T-helper 1 cell treated with Interleukin-12 subunit alpha and Interleukin-12 subunit beta and Interleukin-4 antibody, amounts not matched to agents 30 μg/mL and 1 μg/mL, for 36 hours (primary cell): Measurements from ENCODE around the gene MUC6.

Source experiments
- H3K27ac Mint-ChIP-seq: one replicate; pipeline ENCODE4 v1.8.0; 2021; ENCODE audit warnings: mild to moderate bottlenecking, mixed read lengths
- H3K27me3 Mint-ChIP-seq: one replicate; pipeline ENCODE4 v1.8.0; 2021; ENCODE audit warnings: low read depth, mixed read lengths
- H3K36me3 Mint-ChIP-seq: one replicate; pipeline ENCODE4 v1.8.0; 2021; ENCODE audit warnings: low read depth, mixed read lengths
- H3K4me1 Mint-ChIP-seq: one replicate; pipeline ENCODE4 v1.8.0; 2021; ENCODE audit warnings: low read depth, mixed read lengths
- H3K4me3 Mint-ChIP-seq: one replicate; pipeline ENCODE4 v1.8.0; 2021; ENCODE audit warnings: mild to moderate bottlenecking, moderate library complexity, mixed read lengths
- H3K9me3 Mint-ChIP-seq: one replicate; pipeline ENCODE4 v1.8.0; 2021; ENCODE audit warnings: mixed read lengths

Gene MUC6

DNA sequence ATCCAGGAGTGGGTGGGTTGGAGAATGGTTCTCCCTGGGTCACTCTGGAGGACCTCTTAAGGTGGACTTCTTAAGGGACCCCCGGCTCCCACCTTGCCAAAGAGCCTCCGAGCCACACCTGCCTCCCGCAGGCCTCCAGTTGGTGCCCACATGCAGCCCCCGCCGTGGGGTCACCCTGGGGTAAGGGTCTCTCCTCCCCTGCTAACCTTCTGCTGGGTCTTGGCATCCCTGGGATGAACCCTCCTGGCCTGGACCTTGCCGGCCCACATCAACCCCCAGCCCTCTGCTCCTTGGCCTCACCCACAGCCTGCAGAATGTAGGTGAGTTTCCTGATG is 12.5 kb upstream of the MUC6 start:
- Mint-ChIP-seq H3K4me3 (no peak overlapping the region), H3K27me3 (no peaks in the 10 kb centered on the region), H3K4me1 (no peaks in the 10 kb centered on the region), H3K27ac (no peak overlapping the region), H3K36me3 (no peaks in the 10 kb centered on the region), H3K9me3 (no peaks in the 10 kb centered on the region)

GRCh38 chr11:1048375-1049070 is 12.0 kb upstream of the MUC6 start:
- Mint-ChIP-seq H3K36me3 (no peaks in the 10 kb centered on the region), H3K4me1 (no peaks in the 10 kb centered on the region), H3K27me3 (no peaks in the 10 kb centered on the region), H3K27ac (no peak overlapping the region), H3K9me3 (no peaks in the 10 kb centered on the region), H3K4me3 (no peak overlapping the region)

GRCh38 chr11:1047595-1048156 is 11.2 kb upstream of the MUC6 start:
- H3K4me3 Mint-ChIP-seq = no peak overlapping the region
- H3K27ac Mint-ChIP-seq = no peak overlapping the region
- no peaks in the 10 kb centered on the region for H3K27me3 Mint-ChIP-seq
- H3K36me3 Mint-ChIP-seq = no peaks in the 10 kb centered on the region
- no peaks in the 10 kb centered on the region for H3K9me3 Mint-ChIP-seq
- no peaks in the 10 kb centered on the region for H3K4me1 Mint-ChIP-seq

DNA sequence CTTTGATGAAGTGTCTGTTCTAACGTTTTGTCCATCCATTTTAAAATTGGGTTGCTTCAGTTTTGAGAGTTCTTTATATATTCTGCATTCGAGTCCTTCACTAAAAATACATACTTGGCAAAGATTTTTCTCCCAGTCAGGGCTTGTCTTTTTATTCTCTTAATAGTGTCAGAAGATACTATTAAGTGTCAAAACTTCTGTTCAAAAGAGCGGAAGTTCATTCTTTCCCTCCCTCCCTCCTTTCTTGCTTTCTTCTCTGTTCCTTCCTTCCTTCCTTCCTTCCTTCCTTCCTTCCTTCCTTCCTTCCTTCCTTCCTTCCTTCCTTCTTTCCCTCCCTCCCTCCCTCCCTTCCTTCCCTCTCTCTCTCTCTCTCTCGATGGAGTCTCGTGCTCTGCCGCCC is 7.6 kb upstream of the MUC6 start:
- H3K27me3 Mint-ChIP-seq = no peaks in the 10 kb centered on the region
- H3K36me3 Mint-ChIP-seq = no peaks in the 10 kb centered on the region
- no peaks in the 10 kb centered on the region for H3K9me3 Mint-ChIP-seq
- no peak overlapping the region for H3K4me3 Mint-ChIP-seq
- no peak overlapping the region for H3K27ac Mint-ChIP-seq
- no peaks in the 10 kb centered on the region for H3K4me1 Mint-ChIP-seq

- Mint-ChIP-seq H3K4me1 (no peaks in the 10 kb centered on the region), H3K4me3 (no peak overlapping the region), H3K27ac (no peak overlapping the region), H3K27me3 (no peaks in the 10 kb centered on the region), H3K9me3 (no peaks in the 10 kb centered on the region), H3K36me3 (no peaks in the 10 kb centered on the region)
These were observed 7.1 kb upstream of the MUC6 start for GRCh38 chr11:1043563-1044096.

GRCh38 chr11:1042626-1043562 is 6.4 kb upstream of the MUC6 start:
- Mint-ChIP-seq H3K4me1 (no peaks in the 10 kb centered on the region), H3K27ac (no peak overlapping the region), H3K4me3 (no peak overlapping the region), H3K9me3 (no peaks in the 10 kb centered on the region), H3K27me3 (no peaks in the 10 kb centered on the region), H3K36me3 (no peaks in the 10 kb centered on the region)

DNA sequence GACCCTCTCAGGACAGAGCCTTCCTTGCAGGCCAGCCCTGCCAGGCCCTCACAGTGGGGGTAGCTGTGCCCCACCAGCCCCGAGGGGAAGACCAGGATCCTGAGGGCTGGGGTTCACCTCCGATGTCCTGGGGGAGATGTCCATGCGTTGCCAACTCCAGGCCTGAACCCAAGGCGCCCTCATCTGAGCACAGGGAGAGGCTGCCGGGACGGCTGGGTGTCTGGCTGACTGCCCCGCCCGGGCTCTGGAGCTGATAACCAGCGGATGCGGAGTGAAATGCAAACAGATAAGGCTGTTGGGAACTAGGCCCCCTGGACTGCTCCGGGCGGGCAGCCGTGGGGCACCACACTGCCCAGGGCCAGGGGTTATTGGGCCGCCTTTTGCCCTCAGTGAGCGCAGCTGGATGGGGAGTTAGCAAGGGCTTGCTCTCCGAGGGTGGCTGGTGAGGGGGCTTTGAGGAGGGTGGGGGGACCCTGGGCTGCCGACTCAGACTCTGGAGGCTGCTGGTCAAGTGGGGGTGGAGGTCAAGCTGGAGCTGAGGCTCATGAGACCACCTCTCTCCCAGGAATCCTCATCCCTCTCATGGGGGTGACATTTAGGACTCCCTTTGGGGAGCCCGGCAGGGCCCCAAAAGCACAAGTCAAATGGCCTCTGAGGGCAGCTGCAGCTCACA is 5.6 kb upstream of the MUC6 start:
- Mint-ChIP-seq H3K36me3 (no peaks in the 10 kb centered on the region), H3K4me3 (no peak overlapping the region), H3K4me1 (no peaks in the 10 kb centered on the region), H3K27me3 (no peaks in the 10 kb centered on the region), H3K27ac (no peak overlapping the region), H3K9me3 (no peaks in the 10 kb centered on the region)

DNA sequence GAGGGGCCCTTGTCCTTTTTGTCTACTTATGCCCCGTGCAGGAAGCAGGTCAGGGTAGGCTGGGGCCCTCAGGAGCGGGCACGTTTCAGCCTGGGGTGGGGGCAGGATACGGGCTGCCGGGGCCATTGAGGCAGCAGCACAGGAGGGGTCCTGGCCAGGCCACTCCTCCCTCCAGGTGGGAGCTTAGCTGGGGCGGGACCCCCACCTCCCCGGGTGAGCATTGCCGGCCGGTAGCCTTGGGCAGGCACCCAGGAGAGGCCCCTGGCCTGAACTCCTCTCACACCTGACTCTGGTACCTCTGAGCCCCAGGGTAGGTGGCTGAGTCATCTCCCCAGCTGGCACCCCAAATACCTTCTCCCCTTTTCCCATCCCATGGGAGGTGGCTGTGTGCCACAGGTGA is 5.0 kb upstream of the MUC6 start:
- no peak overlapping the region for H3K27ac Mint-ChIP-seq
- no peaks in the 10 kb centered on the region for H3K9me3 Mint-ChIP-seq
- H3K4me3 Mint-ChIP-seq = no peak overlapping the region
- no peaks in the 10 kb centered on the region for H3K36me3 Mint-ChIP-seq
- no peaks in the 10 kb centered on the region for H3K4me1 Mint-ChIP-seq
- H3K27me3 Mint-ChIP-seq = no peaks in the 10 kb centered on the region

DNA sequence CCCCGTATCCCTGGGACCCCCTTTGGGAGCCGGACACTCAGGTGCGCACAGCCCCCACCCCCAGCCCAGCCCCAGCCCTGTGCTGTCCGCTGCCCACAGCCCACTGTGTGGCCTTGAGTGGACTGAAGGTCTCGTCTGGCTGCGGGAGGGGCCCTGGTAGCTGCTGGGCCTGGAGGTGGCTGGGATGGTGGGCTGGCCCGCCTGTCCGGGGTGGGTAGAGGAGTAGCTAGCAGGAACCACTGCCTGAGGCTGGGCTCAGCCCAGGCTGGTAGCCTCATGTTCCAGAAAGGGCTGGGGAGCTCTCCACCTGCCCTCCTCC is 4.6 kb upstream of the MUC6 start:
- H3K9me3 Mint-ChIP-seq = no peaks in the 10 kb centered on the region
- no peaks in the 10 kb centered on the region for H3K27me3 Mint-ChIP-seq
- no peak overlapping the region for H3K4me3 Mint-ChIP-seq
- H3K27ac Mint-ChIP-seq = no peak overlapping the region
- H3K36me3 Mint-ChIP-seq = no peaks in the 10 kb centered on the region
- no peaks in the 10 kb centered on the region for H3K4me1 Mint-ChIP-seq

DNA sequence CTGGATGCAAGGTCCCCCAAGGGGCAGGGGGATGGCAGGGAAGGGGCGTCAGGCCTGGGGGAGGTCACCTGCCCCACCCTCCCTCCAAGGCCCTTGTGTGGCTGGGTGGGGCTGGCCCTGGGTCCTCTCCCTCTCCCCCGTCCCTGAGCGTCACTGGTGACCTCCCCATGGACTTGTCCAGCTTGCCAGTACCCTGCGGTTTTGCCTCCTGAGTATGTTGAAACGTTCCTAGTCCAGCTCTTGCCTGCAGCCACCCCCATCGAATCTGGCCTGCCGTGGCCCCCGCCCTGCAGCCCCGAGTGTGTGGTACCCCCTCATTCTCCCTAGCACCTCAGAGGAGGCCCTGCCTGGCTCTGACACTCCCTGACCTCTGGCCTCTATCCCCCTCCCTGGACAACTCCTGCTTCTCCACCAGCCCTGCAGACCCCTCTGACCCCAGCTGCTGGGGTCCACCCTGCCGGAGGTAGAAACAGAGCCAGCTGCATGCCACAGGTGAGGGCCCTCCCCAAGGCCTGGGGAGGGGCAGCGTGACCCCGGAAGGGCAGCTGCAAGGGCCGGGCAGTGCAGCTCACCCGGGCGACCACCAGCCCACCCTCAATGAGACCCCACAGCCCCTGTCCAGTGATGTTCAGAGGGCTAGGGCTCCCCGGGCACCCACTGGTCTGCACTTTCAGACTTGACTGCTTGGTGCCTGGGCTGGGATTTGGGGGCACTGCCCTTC is 4.1 kb upstream of the MUC6 start:
- H3K27ac Mint-ChIP-seq = no peak overlapping the region
- H3K36me3 Mint-ChIP-seq = no peaks in the 10 kb centered on the region
- H3K27me3 Mint-ChIP-seq = no peaks in the 10 kb centered on the region
- no peak overlapping the region for H3K4me3 Mint-ChIP-seq
- H3K4me1 Mint-ChIP-seq = no peaks in the 10 kb centered on the region
- H3K9me3 Mint-ChIP-seq = no peaks in the 10 kb centered on the region

GRCh38 chr11:1039481-1040427 is 3.2 kb upstream of the MUC6 start:
- no peak overlapping the region for H3K4me3 Mint-ChIP-seq
- no peaks in the 10 kb centered on the region for H3K36me3 Mint-ChIP-seq
- no peaks in the 10 kb centered on the region for H3K4me1 Mint-ChIP-seq
- no peaks in the 10 kb centered on the region for H3K9me3 Mint-ChIP-seq
- H3K27ac Mint-ChIP-seq = no peak overlapping the region
- H3K27me3 Mint-ChIP-seq = no peaks in the 10 kb centered on the region

DNA sequence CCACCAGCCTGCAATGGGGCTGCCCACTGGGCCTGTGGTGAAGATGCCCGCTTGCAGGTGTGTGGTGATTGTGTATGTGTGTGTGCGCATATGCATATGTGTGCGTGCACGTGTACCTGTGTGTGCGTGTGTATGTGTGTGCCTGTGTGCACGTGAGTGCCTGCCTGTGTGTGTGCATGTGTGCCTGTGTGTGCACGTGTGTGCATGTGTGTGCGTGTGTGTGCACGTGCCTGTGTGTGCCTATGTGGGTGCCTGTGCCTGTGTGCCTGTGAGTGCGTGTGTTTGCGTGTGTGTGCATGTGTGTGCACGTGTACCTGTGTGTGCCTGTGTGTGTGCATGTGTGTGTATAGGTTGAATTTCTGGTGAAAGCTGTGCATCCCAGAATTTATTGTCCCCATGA is 2.4 kb upstream of the MUC6 start:
- Mint-ChIP-seq H3K27ac (no peak overlapping the region), H3K36me3 (no peaks in the 10 kb centered on the region), H3K4me1 (no peaks in the 10 kb centered on the region), H3K4me3 (no peak overlapping the region), H3K9me3 (no peaks in the 10 kb centered on the region), H3K27me3 (no peaks in the 10 kb centered on the region)

DNA sequence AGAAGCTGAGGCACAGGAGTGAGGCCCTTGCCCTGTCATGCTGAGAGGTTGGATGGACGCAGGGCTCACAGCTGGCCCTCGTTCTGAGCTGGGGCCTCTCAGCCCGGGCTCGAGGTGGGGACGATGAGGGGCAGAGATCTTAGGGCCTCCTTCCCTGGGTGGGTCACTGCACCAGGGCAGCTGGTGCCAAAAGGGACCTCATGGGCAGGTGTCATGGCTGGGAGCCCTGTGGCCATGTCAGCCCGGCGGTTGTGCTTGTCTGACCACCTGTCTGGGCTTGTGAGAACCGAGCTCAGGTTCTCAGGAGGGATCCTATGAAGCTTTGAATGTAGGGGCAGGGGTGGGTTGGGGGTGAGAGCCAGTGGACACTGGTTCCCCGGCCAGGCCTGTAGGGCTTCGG is 1.8 kb upstream of the MUC6 start:
- no peak overlapping the region for H3K27ac Mint-ChIP-seq
- no peaks in the 10 kb centered on the region for H3K4me1 Mint-ChIP-seq
- no peaks in the 10 kb centered on the region for H3K36me3 Mint-ChIP-seq
- H3K4me3 Mint-ChIP-seq = no peak overlapping the region
- H3K27me3 Mint-ChIP-seq = no peaks in the 10 kb centered on the region
- no peaks in the 10 kb centered on the region for H3K9me3 Mint-ChIP-seq
